Neural progenitor cell (in vitro differentiated cells): ENCODE data around the gene SCP2.

Experiments
- EZH2 ChIP-seq: fragments of 200-600 bp; sonication (generic); IDR thresholded peaks from 2 replicates; pipeline ENCODE4 v1.6.1; 2017; ENCODE audit warnings: antibody characterized with exemption, mild to moderate bottlenecking, moderate library complexity
- TF ChIP-seq, protein P1 (sequence below): fragments of 200-600 bp; sonication (generic); IDR thresholded peaks from 2 replicates; pipeline ENCODE4 v1.5.1; 2017; ENCODE audit warnings: antibody characterized with exemption, mild to moderate bottlenecking

- TF ChIP-seq EZH2, result no peak
- TF ChIP-seq, protein P1, sequence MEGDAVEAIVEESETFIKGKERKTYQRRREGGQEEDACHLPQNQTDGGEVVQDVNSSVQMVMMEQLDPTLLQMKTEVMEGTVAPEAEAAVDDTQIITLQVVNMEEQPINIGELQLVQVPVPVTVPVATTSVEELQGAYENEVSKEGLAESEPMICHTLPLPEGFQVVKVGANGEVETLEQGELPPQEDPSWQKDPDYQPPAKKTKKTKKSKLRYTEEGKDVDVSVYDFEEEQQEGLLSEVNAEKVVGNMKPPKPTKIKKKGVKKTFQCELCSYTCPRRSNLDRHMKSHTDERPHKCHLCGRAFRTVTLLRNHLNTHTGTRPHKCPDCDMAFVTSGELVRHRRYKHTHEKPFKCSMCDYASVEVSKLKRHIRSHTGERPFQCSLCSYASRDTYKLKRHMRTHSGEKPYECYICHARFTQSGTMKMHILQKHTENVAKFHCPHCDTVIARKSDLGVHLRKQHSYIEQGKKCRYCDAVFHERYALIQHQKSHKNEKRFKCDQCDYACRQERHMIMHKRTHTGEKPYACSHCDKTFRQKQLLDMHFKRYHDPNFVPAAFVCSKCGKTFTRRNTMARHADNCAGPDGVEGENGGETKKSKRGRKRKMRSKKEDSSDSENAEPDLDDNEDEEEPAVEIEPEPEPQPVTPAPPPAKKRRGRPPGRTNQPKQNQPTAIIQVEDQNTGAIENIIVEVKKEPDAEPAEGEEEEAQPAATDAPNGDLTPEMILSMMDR, result no peak
Measured at GRCh38 chr1:53022179-53022578, 95.1 kb downstream of the SCP2 start.
